ENCODE measurements around the gene TMEM63C.

TMEM63C gene

GRCh38 chr14:77284066-77284465, 102.5 kb downstream of the TMEM63C start:
- FAIRE-seq, result no peak
- DNase-seq (ENCODE audit: insufficient read length, low spot score), result no peak
- TF ChIP-seq POLR2A (IDR thresholded peaks at IDR 0.05; ENCODE audit: low read depth, low read length), result no peak

GRCh38 chr14:77284466-77284865, 102.9 kb downstream of the TMEM63C start:
- TF ChIP-seq POLR2A (IDR thresholded peaks at IDR 0.05; ENCODE audit: low read depth, low read length), result no peak
- no peak for FAIRE-seq
- no peak for DNase-seq (ENCODE audit: insufficient read length, low spot score)

GRCh38 chr14:77286576-77286975, 105.0 kb downstream of the TMEM63C start:
- no peak for FAIRE-seq
- no peak for TF ChIP-seq POLR2A (IDR thresholded peaks at IDR 0.05; ENCODE audit: low read depth, low read length)

GRCh38 chr14:77290705-77291104, 109.1 kb downstream of the TMEM63C start:
- no peak for DNase-seq (ENCODE audit: insufficient read length, low spot score)
- TF ChIP-seq POLR2A (IDR thresholded peaks at IDR 0.05; ENCODE audit: low read depth, low read length), result no peak
- no peak for FAIRE-seq

More at GRCh38 chr14:77286576-77286975, 105.0 kb downstream of the TMEM63C start:
- no peak for DNase-seq (ENCODE audit: insufficient read length, low spot score)

- TF ChIP-seq POLR2A (IDR thresholded peaks at IDR 0.05; ENCODE audit: low read depth, low read length), result no peak
- FAIRE-seq, result no peak
- no peak for DNase-seq (ENCODE audit: insufficient read length, low spot score)
These were observed 114.6 kb downstream of the TMEM63C start for GRCh38 chr14:77296155-77296554.

GRCh38 chr14:77296906-77297305, 115.3 kb downstream of the TMEM63C start:
- DNase-seq (ENCODE audit: insufficient read length, low spot score) (no peak), FAIRE-seq (no peak)
- no peak for TF ChIP-seq POLR2A (IDR thresholded peaks at IDR 0.05; ENCODE audit: low read depth, low read length)

GRCh38 chr14:77299771-77300170, 118.2 kb downstream of the TMEM63C start:
- TF ChIP-seq POLR2A (IDR thresholded peaks at IDR 0.05; ENCODE audit: low read depth, low read length), result no peak
- DNase-seq (ENCODE audit: insufficient read length, low spot score), result no peak
- FAIRE-seq, result no peak

- TF ChIP-seq POLR2A (IDR thresholded peaks at IDR 0.05; ENCODE audit: low read depth, low read length), result no peak
- DNase-seq (ENCODE audit: insufficient read length, low spot score), result peak; percentile 32
- no peak for FAIRE-seq
These were observed 119.5 kb downstream of the TMEM63C start for GRCh38 chr14:77301103-77301502.

GRCh38 chr14:77302926-77303325, 121.3 kb downstream of the TMEM63C start:
- FAIRE-seq, result peak; percentile 80
- no peak for TF ChIP-seq POLR2A (IDR thresholded peaks at IDR 0.05; ENCODE audit: low read depth, low read length)
- peak; percentile 47 for DNase-seq (ENCODE audit: insufficient read length, low spot score)

- TF ChIP-seq POLR2A (IDR thresholded peaks at IDR 0.05; ENCODE audit: low read depth, low read length), result no peak
- DNase-seq (ENCODE audit: insufficient read length, low spot score) (peak; percentile 67), FAIRE-seq (peak; percentile 83)
These were observed 122.0 kb downstream of the TMEM63C start for GRCh38 chr14:77303417-77304156.

GRCh38 chr14:77305696-77306095, 124.1 kb downstream of the TMEM63C start:
- DNase-seq (ENCODE audit: insufficient read length, low spot score), result no peak
- no peak for TF ChIP-seq POLR2A (IDR thresholded peaks at IDR 0.05; ENCODE audit: low read depth, low read length)
- no peak for FAIRE-seq

GRCh38 chr14:77306416-77306815, 124.8 kb downstream of the TMEM63C start:
- no peak for TF ChIP-seq POLR2A (IDR thresholded peaks at IDR 0.05; ENCODE audit: low read depth, low read length)
- DNase-seq (ENCODE audit: insufficient read length, low spot score) (no peak), FAIRE-seq (no peak)

GRCh38 chr14:77306851-77307496, 125.4 kb downstream of the TMEM63C start:
- no peak for FAIRE-seq
- TF ChIP-seq POLR2A (IDR thresholded peaks at IDR 0.05; ENCODE audit: low read depth, low read length), result no peak
- no peak for DNase-seq (ENCODE audit: insufficient read length, low spot score)

All from H54 (cell line).